ENCODE data around the gene SBSN. TPM values are rescaled to one million over a fixed set of nuclear protein-coding genes. Genes with fewer than 3 reads are reported as not detected.

Gene SBSN
- total RNA-seq, 1 donor from 2014 or later: 0.29 TPM

DNA sequence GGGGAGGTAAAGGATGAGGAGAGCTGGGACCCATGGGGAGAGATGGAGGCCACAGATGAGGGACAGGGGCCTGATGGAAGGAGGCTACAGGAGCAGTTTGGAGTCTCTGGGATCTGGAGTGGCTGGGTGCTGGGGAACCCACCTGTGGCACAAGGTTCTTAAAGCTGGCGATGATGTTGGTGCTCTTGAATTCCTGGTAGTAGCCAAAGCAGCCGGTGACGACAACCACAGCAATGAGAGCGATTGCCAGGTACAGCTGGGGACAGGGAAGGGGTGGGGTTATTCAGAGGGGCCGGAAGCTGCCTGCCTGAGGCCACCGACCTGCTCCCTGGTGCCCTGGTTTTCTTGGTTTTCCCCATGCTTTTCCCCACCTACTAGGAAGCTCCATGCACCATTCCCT lies 32.6 kb upstream of the SBSN start:
- Mint-ChIP-seq H3K4me3 (ENCODE audit: unreplicated experiment) (no peak overlapping the region), H3K27me3 (ENCODE audit: unreplicated experiment) (peaks cover 13% of the 10 kb centered on the region), H3K27ac (ENCODE audit: unreplicated experiment) (no peak overlapping the region), H3K36me3 (ENCODE audit: unreplicated experiment) (no peaks in the 10 kb centered on the region), H3K4me1 (ENCODE audit: low read depth, unreplicated experiment) (no peaks in the 10 kb centered on the region), H3K9me3 (ENCODE audit: unreplicated experiment) (peaks cover 6% of the 10 kb centered on the region)
- no peak for DNase-seq
- TF ChIP-seq, protein P1, sequence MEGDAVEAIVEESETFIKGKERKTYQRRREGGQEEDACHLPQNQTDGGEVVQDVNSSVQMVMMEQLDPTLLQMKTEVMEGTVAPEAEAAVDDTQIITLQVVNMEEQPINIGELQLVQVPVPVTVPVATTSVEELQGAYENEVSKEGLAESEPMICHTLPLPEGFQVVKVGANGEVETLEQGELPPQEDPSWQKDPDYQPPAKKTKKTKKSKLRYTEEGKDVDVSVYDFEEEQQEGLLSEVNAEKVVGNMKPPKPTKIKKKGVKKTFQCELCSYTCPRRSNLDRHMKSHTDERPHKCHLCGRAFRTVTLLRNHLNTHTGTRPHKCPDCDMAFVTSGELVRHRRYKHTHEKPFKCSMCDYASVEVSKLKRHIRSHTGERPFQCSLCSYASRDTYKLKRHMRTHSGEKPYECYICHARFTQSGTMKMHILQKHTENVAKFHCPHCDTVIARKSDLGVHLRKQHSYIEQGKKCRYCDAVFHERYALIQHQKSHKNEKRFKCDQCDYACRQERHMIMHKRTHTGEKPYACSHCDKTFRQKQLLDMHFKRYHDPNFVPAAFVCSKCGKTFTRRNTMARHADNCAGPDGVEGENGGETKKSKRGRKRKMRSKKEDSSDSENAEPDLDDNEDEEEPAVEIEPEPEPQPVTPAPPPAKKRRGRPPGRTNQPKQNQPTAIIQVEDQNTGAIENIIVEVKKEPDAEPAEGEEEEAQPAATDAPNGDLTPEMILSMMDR (IDR thresholded peaks at IDR 0.05; ENCODE audit: partially characterized antibody, unreplicated experiment): no peak

GRCh38 chr19:35560271-35560670 lies 32.2 kb upstream of the SBSN start:
- Mint-ChIP-seq H3K36me3 (ENCODE audit: unreplicated experiment) (no peaks in the 10 kb centered on the region), H3K27ac (ENCODE audit: unreplicated experiment) (no peak overlapping the region), H3K27me3 (ENCODE audit: unreplicated experiment) (peaks cover 14% of the 10 kb centered on the region), H3K4me3 (ENCODE audit: unreplicated experiment) (no peak overlapping the region), H3K4me1 (ENCODE audit: low read depth, unreplicated experiment) (no peaks in the 10 kb centered on the region), H3K9me3 (ENCODE audit: unreplicated experiment) (peaks cover 6% of the 10 kb centered on the region)
- TF ChIP-seq, protein P1 (IDR thresholded peaks at IDR 0.05; ENCODE audit: partially characterized antibody, unreplicated experiment): no peak
- no peak for DNase-seq

DNA sequence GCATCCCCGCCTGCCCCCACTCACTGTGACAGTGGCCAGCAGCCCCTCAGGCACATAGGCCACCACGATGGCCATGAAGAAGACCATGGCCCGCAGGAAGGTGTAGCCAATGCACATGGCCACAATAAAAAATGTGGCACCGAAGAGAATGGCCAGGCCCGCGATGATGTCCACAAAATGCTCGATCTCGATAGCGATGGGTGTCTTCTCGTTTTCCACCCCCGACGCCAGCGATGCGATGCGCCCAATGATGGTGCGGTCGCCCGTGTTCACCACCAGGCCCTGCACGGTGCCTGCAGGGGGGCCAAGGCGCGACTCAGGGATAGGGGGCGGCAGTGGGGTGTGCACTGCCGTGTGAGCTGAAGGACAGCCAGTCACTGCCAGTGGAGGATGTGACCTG lies 31.7 kb upstream of the SBSN start:
- no peaks in the 10 kb centered on the region for H3K4me1 Mint-ChIP-seq (ENCODE audit: low read depth, unreplicated experiment)
- H3K4me3 Mint-ChIP-seq (ENCODE audit: unreplicated experiment): no peak overlapping the region
- H3K27ac Mint-ChIP-seq (ENCODE audit: unreplicated experiment): no peak overlapping the region
- peaks cover 14% of the 10 kb centered on the region for H3K27me3 Mint-ChIP-seq (ENCODE audit: unreplicated experiment)
- peaks cover 6% of the 10 kb centered on the region for H3K9me3 Mint-ChIP-seq (ENCODE audit: unreplicated experiment)
- DNase-seq: no peak
- H3K36me3 Mint-ChIP-seq (ENCODE audit: unreplicated experiment): no peaks in the 10 kb centered on the region
- TF ChIP-seq, protein P1 (IDR thresholded peaks at IDR 0.05; ENCODE audit: partially characterized antibody, unreplicated experiment): no peak

- no peaks in the 10 kb centered on the region for H3K36me3 Mint-ChIP-seq (ENCODE audit: unreplicated experiment)
- TF ChIP-seq, protein P1 (IDR thresholded peaks at IDR 0.05; ENCODE audit: partially characterized antibody, unreplicated experiment): no peak
- H3K4me3 Mint-ChIP-seq (ENCODE audit: unreplicated experiment): no peak overlapping the region
- peaks cover 16% of the 10 kb centered on the region for H3K27me3 Mint-ChIP-seq (ENCODE audit: unreplicated experiment)
- H3K27ac Mint-ChIP-seq (ENCODE audit: unreplicated experiment): no peak overlapping the region
- peaks cover 5% of the 10 kb centered on the region for H3K9me3 Mint-ChIP-seq (ENCODE audit: unreplicated experiment)
- H3K4me1 Mint-ChIP-seq (ENCODE audit: low read depth, unreplicated experiment): no peaks in the 10 kb centered on the region
- no peak for DNase-seq
Measured at GRCh38 chr19:35559281-35559659, 31.2 kb upstream of the SBSN start.

DNA sequence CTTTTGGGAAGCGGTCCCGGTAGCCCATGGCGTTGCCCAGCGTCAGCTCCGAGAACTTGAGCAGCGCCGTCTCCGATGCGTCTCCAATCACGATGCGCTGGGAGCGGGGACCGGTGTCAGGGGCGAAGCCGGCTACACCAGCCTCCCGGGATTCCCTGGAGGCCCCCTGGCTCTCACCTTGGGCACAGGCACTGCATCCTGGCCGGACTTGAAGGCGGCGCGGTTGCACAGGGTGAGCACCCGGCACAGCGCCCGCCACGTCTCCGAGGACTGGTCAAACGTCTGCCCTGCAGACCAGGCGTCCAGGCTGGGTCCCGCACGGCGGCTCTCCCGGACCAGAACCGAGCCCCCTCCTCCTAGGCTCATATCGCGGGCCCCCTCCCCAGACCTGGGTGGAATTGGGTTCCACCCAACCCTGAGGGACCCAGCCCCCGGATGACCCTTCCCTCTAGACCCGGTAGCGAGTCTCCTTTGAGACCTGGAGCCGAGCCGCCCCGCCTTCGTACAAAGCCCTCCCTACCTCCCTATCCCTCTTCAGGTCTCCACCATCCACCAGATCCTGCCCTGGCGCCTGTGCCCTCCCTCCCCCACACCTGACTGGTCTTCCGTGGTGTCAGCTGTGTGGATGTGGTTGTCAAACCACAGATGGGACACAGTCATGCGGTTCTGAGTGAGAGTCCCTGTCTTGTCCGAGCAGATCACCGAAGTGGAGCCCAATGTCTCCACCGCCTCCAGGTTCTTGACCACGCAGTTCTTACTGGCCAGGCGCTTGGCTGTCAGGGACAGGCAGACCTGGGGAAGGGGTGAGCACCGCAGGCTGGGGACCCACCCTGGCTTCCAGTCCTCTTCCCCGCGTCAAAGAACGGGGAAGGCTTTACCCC lies 30.5 kb upstream of the SBSN start:
- no peak for DNase-seq
- Mint-ChIP-seq H3K9me3 (ENCODE audit: unreplicated experiment) (peaks cover 2% of the 10 kb centered on the region), H3K27me3 (ENCODE audit: unreplicated experiment) (peaks cover 16% of the 10 kb centered on the region), H3K4me1 (ENCODE audit: low read depth, unreplicated experiment) (no peaks in the 10 kb centered on the region), H3K36me3 (ENCODE audit: unreplicated experiment) (no peaks in the 10 kb centered on the region), H3K27ac (ENCODE audit: unreplicated experiment) (no peak overlapping the region), H3K4me3 (ENCODE audit: unreplicated experiment) (no peak overlapping the region)
- TF ChIP-seq, protein P1 (IDR thresholded peaks at IDR 0.05; ENCODE audit: partially characterized antibody, unreplicated experiment): no peak
